Suppressor macrophage treated with lipopolysaccharide for 4 hours (primary cell): Measurements from ENCODE around the gene PHF13.
"Not testable (repeated sequence)": the region's sequence is repeated elsewhere in the genome, so short reads cannot be mapped to it uniquely, and the experiment has no call there.

Experiments
- DNase-seq: peaks from one replicate; pipeline ENCODE4 v3.0.0-alpha.2; 2020

Gene PHF13

GRCh38 chr1:6587261-6588005 lies 26.1 kb upstream of the PHF13 start:
- DNase-seq: no peak

DNA sequence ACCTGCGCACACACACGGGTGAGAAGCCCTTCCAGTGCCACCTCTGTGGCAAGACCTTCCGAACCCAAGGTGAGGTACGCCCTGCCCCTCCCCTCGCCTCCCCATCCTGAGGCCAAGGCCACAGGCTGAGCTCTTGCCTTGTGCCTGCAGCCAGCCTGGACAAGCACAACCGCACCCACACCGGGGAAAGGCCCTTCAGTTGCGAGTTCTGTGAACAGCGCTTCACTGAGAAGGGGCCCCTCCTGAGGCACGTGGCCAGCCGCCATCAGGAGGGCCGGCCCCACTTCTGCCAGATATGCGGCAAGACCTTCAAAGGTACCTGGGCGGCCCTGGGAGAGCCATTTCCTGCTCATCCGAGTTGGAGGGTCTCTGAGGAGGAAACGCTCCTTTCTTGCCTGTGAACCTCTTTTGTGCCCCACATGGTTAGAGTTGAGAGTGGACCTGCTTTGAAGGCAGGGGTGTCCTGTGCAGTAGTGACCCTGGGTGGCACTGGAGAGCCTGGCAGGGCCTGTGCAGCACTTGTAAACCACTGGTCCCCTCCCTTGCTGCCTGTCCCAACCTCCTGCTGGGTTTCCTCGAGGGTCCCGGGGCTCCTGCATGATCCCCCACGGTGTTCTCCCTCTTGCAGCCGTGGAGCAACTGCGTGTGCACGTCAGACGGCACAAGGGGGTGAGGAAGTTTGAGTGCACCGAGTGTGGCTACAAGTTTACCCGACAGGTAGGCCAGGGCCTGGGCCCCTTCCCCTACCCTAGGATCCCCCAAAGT lies 25.2 kb upstream of the PHF13 start:
- no peak for DNase-seq

GRCh38 chr1:6588893-6589520 lies 24.5 kb upstream of the PHF13 start:
- DNase-seq: peak; percentile 77

DNA sequence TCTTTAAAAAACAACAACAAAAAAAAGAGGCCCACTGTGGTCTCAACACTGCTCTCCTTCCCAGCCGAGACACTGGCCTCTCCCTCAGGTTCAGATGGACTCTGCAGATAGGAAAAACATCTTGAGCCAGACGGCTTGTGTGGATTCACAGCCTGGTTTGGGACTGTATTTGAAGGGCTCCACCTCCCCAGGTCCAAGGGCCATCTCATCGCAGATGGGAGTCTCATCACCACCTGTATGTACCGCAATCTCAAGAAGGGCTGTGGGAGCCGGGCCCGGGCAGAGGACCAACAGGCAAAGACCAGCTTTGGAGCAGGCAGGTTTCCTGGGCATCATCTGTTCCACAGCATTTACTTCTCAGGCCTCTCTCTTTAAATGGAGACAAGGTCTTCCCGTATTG lies 23.5 kb upstream of the PHF13 start:
- DNase-seq: no peak

- DNase-seq: peak; percentile 48
Measured at GRCh38 chr1:6591222-6591621, 22.3 kb upstream of the PHF13 start.

- no peak for DNase-seq
Measured at GRCh38 chr1:6591644-6592043, 21.9 kb upstream of the PHF13 start.

GRCh38 chr1:6592441-6592840 lies 21.1 kb upstream of the PHF13 start:
- DNase-seq: no peak

- no peak for DNase-seq
Measured at GRCh38 chr1:6592865-6593593, 20.5 kb upstream of the PHF13 start.

DNA sequence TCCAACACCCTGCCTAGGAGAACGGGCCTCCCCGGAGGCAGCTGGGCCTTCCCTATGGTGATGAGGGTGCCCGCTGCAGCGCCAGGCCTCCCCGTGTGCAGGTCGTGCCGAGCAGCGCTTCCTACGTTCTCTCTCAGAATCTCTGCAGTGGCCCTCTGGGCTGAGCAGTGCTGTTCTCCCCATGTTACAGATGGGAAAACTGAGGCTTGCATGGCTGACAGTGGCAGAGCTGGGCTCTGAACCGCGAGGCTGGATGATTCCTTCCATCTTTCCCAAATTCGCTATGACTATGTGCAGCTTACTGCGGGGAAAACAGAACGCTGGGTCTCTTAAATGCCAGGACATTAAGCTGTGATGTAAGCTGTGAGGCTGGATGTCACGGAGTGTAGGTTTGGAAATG lies 19.7 kb upstream of the PHF13 start:
- no peak for DNase-seq

DNA sequence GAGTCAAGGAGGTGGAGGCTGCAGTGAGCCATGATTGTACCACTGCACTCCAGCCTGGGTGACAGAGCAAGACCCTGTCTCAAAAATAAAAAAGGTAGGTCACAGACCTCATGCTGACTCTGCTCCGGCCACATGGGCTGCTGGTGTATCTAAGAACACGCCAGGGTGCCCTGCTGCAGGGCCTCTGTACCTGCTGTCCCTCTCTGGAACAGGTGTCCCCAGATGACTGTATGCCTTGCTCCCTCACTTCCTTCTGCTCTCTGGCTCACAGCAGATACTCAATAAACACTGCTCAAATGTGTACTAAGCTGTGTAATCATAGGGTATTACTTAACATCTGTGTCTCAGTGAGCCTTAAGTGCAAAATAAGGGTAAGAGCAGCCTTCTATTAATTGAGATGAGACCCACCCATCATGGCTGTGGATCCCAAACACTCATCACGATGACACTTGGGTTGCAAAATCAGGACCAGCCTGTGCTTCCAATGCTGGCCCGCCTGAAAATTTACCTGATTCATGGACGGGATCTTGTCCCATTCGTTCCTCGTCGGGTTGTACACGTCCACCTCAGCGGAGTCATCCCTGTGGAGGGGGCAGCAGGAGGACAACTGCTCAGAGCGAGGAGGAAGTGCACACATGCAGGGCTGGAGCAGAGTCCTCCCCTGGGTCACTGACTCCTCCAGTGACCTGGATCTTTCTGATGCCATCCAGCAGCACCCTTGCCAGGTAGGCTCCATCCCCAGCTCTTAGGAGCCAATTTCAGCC lies 18.4 kb upstream of the PHF13 start:
- no peak for DNase-seq

GRCh38 chr1:6596351-6596750 lies 17.2 kb upstream of the PHF13 start:
- DNase-seq: no peak

GRCh38 chr1:6596886-6597776 lies 16.4 kb upstream of the PHF13 start:
- DNase-seq: no peak

DNA sequence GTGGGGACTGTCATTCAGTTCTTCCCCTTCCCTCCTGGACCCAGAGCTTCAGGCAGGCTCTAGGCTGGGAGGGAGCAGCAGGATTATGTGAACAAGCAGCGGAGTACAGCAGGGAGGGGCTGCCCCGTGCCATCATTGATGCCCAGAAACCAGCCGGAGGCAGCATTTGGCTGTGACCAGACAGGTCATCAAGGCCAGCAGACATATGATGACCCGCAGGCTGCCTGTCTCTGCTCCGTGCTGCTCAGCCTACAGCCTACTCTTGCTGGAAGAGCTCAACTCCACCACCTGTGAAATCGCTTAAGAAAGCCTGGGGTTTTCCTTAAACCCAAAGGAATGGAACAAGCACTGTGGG lies 15.8 kb upstream of the PHF13 start:
- no peak for DNase-seq

- DNase-seq: peak; percentile 59
Measured at GRCh38 chr1:6599141-6599975, 14.2 kb upstream of the PHF13 start.

GRCh38 chr1:6599991-6600390 lies 13.5 kb upstream of the PHF13 start:
- not testable (repeated sequence) for DNase-seq

GRCh38 chr1:6600410-6601048 lies 13.0 kb upstream of the PHF13 start:
- DNase-seq: no peak

DNA sequence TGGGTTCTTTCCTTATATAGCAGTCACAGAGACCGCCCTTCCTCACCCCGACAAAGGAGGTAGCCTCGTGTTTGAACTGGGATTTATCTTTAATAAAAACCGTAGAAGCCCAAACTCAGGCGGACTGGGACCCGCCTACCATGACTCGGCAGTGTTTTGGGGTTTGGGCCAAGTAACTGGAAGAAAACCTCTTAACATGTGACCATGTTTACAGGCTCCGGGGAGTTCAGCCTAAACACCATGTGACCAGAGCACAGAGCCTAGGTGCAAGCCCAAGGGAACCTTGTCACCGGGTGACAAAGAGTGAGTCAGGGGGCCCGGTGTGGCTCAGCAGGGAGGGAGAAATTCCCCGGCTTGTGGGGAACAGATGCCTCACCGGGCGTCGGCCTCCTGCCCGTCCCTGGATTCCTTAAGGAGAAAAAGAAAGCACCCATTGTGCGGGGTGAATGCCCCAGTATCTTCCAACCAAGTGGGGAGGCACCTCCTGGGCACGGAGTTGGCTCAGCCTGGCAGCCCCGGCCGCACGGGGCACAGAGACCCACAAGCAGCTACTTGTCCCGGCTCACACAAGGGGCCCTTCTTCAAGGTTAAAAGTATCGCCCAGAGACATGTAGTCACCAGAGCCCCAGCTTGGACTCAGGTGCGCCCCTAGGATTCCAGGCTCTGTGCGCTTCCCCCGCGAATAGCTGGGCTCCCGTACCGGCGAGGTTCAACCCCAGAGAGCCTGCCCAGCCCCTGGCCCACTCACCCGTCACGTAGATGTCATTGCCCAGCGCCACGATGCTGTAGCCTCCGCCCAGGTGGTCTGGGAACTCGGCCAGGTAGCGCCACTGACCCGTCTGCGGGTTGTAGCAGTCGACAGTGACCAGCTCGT lies 12.2 kb upstream of the PHF13 start:
- peak; percentile 89 for DNase-seq

- DNase-seq: peak; percentile 21
Measured at GRCh38 chr1:6601923-6602668, 11.4 kb upstream of the PHF13 start.
